ENCODE measurements around the gene KCNT2. TPM values are rescaled to one million over a fixed set of nuclear protein-coding genes. Genes with fewer than 3 reads are reported as not detected.

Gene KCNT2
- total RNA-seq, 1 experiment from 2014 or later: not detected

DNA sequence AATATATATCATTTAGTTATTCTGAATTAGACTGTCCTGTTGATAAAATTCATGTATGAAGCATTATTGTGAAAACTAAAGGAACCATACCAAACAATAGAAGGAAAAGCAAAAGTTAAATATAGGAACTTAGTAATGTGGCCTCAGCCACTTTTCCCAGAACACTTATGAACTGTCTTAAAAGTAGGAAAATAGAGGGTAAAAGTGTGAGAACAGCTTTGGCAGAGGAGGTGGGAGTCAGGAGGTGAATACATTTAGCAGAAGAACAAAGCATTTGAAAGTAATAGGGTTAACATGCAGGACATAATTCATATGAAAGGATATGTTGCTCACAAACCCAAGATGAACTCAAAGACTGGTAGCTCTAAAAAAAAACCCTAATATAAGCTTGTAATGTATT, 121.9 kb downstream of the KCNT2 start (continued):
- TF ChIP-seq POLR2A (IDR thresholded peaks at IDR 0.05; ENCODE audit: borderline replicate concordance, extremely low read depth, insufficient read depth, insufficient read length): no peak
- TF ChIP-seq SP1 (IDR thresholded peaks at IDR 0.05; ENCODE audit: low read depth): no peak
- TF ChIP-seq ZNF274 (IDR thresholded peaks at IDR 0.05; ENCODE audit: low read depth, low read length): no peak
- no peak for TF ChIP-seq TCF7L2 (IDR thresholded peaks at IDR 0.05; ENCODE audit: borderline replicate concordance, extremely low read depth, insufficient read depth, insufficient read length)
- TF ChIP-seq ZFX (IDR thresholded peaks at IDR 0.05): no peak
- TF ChIP-seq EZH2phosphoT487 (IDR thresholded peaks at IDR 0.05; ENCODE audit: borderline replicate concordance): no peak
- TF ChIP-seq SRF (IDR thresholded peaks at IDR 0.05; ENCODE audit: low read depth): no peak

DNA sequence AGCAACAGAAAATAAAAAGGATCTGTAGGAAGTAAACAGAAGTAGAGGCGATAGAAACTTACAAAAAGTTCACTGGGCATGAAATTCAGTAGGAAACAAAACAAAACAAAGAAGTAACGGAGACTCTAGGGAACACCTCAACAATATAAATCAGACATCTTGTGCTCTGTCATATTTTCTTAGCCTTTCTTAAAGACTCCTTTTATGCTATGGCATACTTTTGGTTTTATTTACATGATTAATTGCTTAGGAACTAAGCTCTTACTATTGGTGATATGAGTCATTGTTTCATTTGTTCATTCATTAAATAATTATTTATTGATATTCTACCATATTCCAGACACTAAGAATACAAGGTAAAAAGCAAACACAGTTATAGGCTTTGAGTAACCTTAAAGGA, 126.6 kb downstream of the KCNT2 start:
- Histone ChIP-seq H3K36me3 (ENCODE audit: control insufficient read depth in 1 of 2, insufficient read depth in 2 of 2, low read length in 2 of 2) (no peaks in the 10 kb centered on the region), H3K4me3 (replicated peaks in 1 of 2; ENCODE audit: low read depth in 1 of 2, low read length in 2 of 2) (no peak overlapping the region), H4K20me1 (ENCODE audit: insufficient read depth) (no peaks in the 10 kb centered on the region), H3K4me1 (ENCODE audit: control insufficient read depth in 1 of 2, insufficient read depth in 2 of 2, low read length in 2 of 2) (no peaks in the 10 kb centered on the region), H3K27ac (ENCODE audit: low read depth, low read length) (no peak overlapping the region), H3K9me3 (ENCODE audit: control insufficient read depth in 1 of 2, insufficient read depth in 1 of 2, low read depth in 1 of 2, low read length in 2 of 2) (no peaks in the 10 kb centered on the region), H3K4me2 (ENCODE audit: low read length) (no peak overlapping the region), H2AFZ (ENCODE audit: low read depth, low read length, poor library complexity, severe bottlenecking) (no peak overlapping the region), H3K9ac (ENCODE audit: low read length) (no peak overlapping the region), H3K9me2 (ENCODE audit: insufficient read depth) (no peaks in the 10 kb centered on the region), H3K27me3 (ENCODE audit: insufficient read depth, low read length) (no peaks in the 10 kb centered on the region), H3K79me2 (ENCODE audit: insufficient read depth, low read length) (no peaks in the 10 kb centered on the region)
- ChIA-PET RAD21 (ENCODE audit: low non-redundant PET in 1 of 2, low total read pairs in 2 of 2, uncharacterized antibody in 2 of 2, unreplicated experiment in 2 of 2) (no interaction called here), POLR2A (no interaction called here), CTCF (no interaction called here)
- no peak for ATAC-seq
- intact Hi-C loops (cut with micrococcal nuclease): no loop called here
- no peak for DNase-seq (ENCODE audit: low read depth, low spot score)
- no TSS peak for BruUV-seq (replicated peaks)
- TF ChIP-seq EZH2 (IDR thresholded peaks at IDR 0.05) (no peak), YY1 (IDR thresholded peaks at IDR 0.05; ENCODE audit: extremely low read depth, insufficient replicate concordance, low read depth, low read length) (no peak), RAD21 (IDR thresholded peaks at IDR 0.05; ENCODE audit: low read depth) (no peak), EZH2phosphoT487 (IDR thresholded peaks at IDR 0.05; ENCODE audit: borderline replicate concordance) (no peak), SIN3A (IDR thresholded peaks at IDR 0.05; ENCODE audit: low read depth) (no peak), POLR2AphosphoS5 (IDR thresholded peaks at IDR 0.05; ENCODE audit: low read depth, low read length) (no peak), ZNF274 (IDR thresholded peaks at IDR 0.05; ENCODE audit: low read depth, low read length) (no peak), EGR1 (IDR thresholded peaks at IDR 0.05; ENCODE audit: low read depth) (no peak), TCF7L2 (IDR thresholded peaks at IDR 0.05; ENCODE audit: borderline replicate concordance, extremely low read depth, insufficient read depth, insufficient read length) (no peak), ZFX (IDR thresholded peaks at IDR 0.05) (no peak), SP1 (IDR thresholded peaks at IDR 0.05; ENCODE audit: low read depth) (no peak), CBX3 (IDR thresholded peaks at IDR 0.05; ENCODE audit: low read depth) (no peak), SRF (IDR thresholded peaks at IDR 0.05; ENCODE audit: low read depth) (no peak), ELF1 (IDR thresholded peaks at IDR 0.05; ENCODE audit: borderline replicate concordance, low read depth) (no peak)
- TF ChIP-seq, protein P1, sequence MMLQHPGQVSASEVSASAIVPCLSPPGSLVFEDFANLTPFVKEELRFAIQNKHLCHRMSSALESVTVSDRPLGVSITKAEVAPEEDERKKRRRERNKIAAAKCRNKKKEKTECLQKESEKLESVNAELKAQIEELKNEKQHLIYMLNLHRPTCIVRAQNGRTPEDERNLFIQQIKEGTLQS (IDR thresholded peaks at IDR 0.05): no peak
- TF ChIP-seq, protein P2, sequence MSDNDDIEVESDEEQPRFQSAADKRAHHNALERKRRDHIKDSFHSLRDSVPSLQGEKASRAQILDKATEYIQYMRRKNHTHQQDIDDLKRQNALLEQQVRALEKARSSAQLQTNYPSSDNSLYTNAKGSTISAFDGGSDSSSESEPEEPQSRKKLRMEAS (IDR thresholded peaks at IDR 0.05): no peak
- TF ChIP-seq, protein P3, sequence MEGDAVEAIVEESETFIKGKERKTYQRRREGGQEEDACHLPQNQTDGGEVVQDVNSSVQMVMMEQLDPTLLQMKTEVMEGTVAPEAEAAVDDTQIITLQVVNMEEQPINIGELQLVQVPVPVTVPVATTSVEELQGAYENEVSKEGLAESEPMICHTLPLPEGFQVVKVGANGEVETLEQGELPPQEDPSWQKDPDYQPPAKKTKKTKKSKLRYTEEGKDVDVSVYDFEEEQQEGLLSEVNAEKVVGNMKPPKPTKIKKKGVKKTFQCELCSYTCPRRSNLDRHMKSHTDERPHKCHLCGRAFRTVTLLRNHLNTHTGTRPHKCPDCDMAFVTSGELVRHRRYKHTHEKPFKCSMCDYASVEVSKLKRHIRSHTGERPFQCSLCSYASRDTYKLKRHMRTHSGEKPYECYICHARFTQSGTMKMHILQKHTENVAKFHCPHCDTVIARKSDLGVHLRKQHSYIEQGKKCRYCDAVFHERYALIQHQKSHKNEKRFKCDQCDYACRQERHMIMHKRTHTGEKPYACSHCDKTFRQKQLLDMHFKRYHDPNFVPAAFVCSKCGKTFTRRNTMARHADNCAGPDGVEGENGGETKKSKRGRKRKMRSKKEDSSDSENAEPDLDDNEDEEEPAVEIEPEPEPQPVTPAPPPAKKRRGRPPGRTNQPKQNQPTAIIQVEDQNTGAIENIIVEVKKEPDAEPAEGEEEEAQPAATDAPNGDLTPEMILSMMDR (IDR thresholded peaks at IDR 0.05 in 2 of 3, conservative IDR thresholded peaks at IDR 0.05 in 1 of 3; ENCODE audit: borderline replicate concordance in 1 of 3, insufficient read depth in 1 of 3, low read depth in 2 of 3, low read length in 2 of 3): no peak
- TF ChIP-seq, protein P4, sequence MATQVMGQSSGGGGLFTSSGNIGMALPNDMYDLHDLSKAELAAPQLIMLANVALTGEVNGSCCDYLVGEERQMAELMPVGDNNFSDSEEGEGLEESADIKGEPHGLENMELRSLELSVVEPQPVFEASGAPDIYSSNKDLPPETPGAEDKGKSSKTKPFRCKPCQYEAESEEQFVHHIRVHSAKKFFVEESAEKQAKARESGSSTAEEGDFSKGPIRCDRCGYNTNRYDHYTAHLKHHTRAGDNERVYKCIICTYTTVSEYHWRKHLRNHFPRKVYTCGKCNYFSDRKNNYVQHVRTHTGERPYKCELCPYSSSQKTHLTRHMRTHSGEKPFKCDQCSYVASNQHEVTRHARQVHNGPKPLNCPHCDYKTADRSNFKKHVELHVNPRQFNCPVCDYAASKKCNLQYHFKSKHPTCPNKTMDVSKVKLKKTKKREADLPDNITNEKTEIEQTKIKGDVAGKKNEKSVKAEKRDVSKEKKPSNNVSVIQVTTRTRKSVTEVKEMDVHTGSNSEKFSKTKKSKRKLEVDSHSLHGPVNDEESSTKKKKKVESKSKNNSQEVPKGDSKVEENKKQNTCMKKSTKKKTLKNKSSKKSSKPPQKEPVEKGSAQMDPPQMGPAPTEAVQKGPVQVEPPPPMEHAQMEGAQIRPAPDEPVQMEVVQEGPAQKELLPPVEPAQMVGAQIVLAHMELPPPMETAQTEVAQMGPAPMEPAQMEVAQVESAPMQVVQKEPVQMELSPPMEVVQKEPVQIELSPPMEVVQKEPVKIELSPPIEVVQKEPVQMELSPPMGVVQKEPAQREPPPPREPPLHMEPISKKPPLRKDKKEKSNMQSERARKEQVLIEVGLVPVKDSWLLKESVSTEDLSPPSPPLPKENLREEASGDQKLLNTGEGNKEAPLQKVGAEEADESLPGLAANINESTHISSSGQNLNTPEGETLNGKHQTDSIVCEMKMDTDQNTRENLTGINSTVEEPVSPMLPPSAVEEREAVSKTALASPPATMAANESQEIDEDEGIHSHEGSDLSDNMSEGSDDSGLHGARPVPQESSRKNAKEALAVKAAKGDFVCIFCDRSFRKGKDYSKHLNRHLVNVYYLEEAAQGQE (IDR thresholded peaks at IDR 0.05; ENCODE audit: low read depth): no peak

Measured in HCT116 (cell line).